ENCODE data around the gene PRTFDC1.

The PRTFDC1 gene

DNA sequence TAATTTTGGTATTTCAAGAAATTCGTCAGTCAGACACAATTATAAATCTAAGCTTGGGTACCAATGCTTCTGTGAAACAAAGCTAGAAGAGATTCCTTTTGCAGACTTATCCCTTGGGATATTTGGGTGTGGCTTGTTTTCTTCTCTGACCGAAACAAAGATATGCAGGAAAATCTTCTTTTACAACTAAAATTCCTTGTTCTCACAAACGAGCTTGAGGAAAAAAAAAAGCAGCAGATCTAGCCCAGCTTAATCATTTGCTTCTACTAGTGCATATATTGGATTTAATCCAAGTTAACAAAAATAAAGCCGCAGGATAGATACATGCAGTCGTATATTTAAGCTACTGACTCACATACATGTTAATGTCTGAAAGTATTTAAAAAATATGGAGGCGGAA lies 104.2 kb downstream of the PRTFDC1 start:
- no peak for TF ChIP-seq CTCF (IDR thresholded peaks at IDR 0.05)

DNA sequence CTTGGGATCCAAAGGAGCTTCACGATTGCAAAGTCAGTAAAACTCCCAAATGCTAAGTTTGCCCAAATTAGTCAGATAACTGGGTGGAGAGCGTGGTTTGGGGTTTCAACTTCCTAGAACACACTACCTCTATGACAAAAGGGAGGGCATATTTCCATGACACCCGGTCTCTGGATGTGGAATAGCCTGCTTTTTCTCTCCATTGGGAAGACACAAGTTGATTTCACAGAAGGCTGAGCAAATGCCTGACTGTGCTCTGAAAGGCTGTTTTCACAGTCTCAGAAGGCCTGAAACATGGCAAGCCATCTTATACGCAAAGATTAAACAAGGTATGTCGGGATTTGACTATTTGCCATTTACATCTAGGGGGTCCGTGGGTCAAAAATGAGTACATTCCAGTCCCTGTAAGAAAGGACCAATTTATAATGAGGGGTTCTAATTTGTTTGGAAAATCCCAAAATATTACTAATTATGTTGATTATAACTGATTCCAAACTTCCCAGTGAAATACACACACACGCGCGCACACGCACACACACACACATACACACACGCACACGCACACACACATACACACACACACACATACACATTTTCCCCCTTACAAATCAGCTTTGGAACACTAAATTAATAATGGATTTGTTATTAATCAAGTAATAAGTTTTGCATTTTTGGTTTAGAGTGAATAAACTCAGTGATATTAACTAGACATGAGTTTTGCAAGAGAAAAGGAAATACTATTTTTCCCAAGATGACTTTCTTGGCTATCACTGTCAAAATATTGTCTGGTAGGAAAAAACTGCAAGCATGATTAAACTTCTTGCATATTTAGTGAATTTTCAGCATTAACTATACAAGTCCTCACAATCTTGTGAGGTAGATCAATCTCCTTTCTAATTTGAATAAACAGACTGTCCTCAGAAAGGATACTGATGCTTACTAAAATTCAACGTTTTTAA lies 105.0 kb downstream of the PRTFDC1 start:
- TF ChIP-seq CTCF (IDR thresholded peaks at IDR 0.05) = no peak

GRCh38 chr10:24844742-24845141 lies 107.7 kb downstream of the PRTFDC1 start:
- no peak for TF ChIP-seq CTCF (IDR thresholded peaks at IDR 0.05)

- no peak for TF ChIP-seq CTCF (IDR thresholded peaks at IDR 0.05)
Measured at GRCh38 chr10:24843256-24843655, 109.2 kb downstream of the PRTFDC1 start.

GRCh38 chr10:24842856-24843255 lies 109.5 kb downstream of the PRTFDC1 start:
- TF ChIP-seq CTCF (IDR thresholded peaks at IDR 0.05) = no peak

GRCh38 chr10:24841530-24841929 lies 110.9 kb downstream of the PRTFDC1 start:
- no peak for TF ChIP-seq CTCF (IDR thresholded peaks at IDR 0.05)

- TF ChIP-seq CTCF (IDR thresholded peaks at IDR 0.05) = no peak
Measured at GRCh38 chr10:24840784-24841183, 111.6 kb downstream of the PRTFDC1 start.

Data from LNCAP (cell line).